ENCODE results near the gene ATP6V1B1.

ATP6V1B1 gene

DNA sequence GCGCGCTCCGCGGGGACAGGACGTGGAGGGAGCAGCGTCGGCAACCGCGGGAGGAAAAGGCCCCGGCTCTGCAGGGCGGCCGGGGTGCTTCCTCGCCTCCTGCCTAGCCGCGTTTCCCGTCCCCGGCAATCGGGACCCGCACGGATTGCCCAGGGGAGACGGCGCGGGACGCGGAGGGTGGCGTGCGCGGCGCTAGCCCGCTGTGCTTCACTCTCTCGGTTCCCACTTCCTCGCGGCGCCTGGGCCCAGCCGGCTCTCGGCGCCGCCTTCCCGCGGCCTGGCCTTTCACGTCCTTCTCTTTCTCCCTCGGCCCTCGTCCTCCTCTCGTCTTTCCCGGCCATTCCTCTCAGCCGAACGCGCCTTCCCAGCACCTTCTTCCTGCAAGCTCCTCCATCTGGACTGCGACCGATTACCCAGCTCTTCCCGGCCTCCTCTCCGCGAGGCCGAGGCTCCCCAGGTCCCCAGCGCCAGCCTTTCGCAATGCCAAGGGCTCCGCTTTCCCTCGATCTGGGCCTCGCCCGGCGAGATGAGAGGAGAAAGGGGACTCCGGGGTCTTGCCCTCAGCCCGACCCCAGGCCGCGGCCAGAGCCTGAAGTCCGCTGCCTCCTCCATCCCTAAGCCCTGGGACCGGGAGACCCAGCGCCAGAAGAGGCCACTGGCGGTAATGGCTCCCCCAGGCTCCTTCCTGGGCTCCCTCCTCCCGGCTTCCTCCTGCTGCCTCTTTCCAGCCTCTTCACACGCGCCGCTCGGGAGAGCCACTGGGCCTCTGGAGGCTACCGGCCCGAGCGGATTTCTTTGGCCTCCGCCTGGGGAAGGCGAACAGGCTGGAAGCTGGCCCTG lies 34.3 kb upstream of the ATP6V1B1 start:
- DNase-seq (ENCODE audit: low read depth, low spot score) = no peak
- no peak overlapping the region for H3K27ac ChIP-seq

DNA sequence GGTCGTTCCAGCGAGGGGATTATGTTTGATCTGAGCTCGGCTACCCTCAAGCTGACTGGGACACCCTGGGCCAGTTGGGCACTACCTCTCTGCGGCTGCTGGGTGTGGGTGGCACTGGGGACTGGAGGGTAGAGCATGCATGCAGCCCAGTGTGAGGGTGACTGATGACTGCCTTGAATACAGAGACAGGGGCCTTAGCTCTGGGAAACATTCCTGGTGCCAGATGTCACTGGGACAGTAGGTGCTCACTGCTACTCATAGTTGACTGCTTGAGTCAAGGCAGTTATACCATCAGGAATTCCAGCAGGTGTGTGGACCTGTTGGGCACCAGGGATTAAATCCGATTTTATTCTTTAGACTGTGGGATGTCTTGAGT lies 33.6 kb upstream of the ATP6V1B1 start:
- no peak for DNase-seq (ENCODE audit: low read depth, low spot score)
- no peak overlapping the region for H3K27ac ChIP-seq

DNA sequence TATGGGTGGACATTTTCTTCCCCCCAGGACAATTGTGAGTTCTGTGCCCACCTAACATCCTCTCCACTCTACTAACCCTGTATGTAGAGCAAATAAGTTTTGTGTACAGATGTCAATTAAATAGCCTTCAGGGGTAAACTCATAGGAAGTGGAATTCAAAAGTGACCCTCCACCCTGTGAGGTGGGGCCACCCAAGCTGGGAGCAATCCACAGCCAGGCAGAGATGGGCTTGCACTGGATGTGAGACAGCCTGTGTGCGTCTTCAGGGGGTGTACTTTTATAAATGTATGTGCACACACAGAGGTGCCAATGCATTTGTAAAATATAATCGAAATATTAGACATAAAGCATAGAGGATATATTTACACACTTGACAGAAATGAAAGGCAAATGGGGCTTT lies 33.1 kb upstream of the ATP6V1B1 start:
- DNase-seq (ENCODE audit: low read depth, low spot score) = no peak
- H3K27ac ChIP-seq = no peak overlapping the region

GRCh38 chr2:70903171-70903570 lies 32.5 kb upstream of the ATP6V1B1 start:
- no peak for DNase-seq (ENCODE audit: low read depth, low spot score)
- H3K27ac ChIP-seq = no peak overlapping the region

- no peak overlapping the region for H3K27ac ChIP-seq
- no peak for DNase-seq (ENCODE audit: low read depth, low spot score)
Observed at GRCh38 chr2:70903641-70904340, 31.9 kb upstream of the ATP6V1B1 start.

DNA sequence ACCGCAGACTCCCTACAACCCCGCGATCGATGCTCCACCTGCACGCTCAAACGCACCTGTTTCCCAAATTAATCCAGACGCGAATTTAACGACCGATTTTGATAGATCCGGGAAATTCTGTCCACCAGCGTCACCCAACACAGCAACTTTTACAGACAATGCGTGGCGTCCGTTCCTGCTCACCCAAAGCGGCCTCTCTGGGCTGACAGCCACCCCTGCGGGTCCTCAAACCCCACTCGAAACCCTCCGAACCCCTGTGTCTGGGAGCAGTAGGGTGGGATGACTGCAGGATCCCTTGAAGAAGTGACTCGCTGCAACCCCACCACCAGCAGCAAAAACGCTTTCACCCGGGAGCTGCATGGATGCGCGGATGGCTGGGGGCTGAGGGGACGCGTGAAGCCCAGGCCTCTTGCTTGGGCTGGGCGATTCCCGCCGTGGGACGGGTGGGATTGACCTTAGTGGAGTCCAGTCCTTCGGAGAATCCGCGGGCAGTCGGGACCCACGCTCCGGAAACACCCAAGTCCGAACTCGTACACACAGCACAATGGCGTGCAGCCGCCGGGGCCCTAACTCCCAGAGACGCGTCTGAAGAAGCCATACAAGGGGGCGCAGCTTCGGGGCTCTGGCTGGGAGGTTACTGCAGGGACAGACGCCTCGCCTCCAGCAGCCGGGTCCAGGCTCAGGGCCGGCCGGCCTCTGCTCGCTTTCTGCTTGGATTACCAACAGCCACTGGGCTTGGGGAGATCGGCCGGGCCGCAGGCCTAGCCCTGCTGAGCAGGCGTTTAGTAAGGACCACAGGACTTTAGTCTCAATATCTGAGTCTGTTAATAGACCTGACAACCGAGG lies 31.1 kb upstream of the ATP6V1B1 start:
- no peak for DNase-seq (ENCODE audit: low read depth, low spot score)
- H3K27ac ChIP-seq = no peak overlapping the region

- DNase-seq (ENCODE audit: low read depth, low spot score) = no peak
- H3K27ac ChIP-seq = no peak overlapping the region
Observed at GRCh38 chr2:70905443-70906421, 30.0 kb upstream of the ATP6V1B1 start.

- no peak overlapping the region for H3K27ac ChIP-seq
- no peak for DNase-seq (ENCODE audit: low read depth, low spot score)
Observed at GRCh38 chr2:70906439-70907005, 29.2 kb upstream of the ATP6V1B1 start.

DNA sequence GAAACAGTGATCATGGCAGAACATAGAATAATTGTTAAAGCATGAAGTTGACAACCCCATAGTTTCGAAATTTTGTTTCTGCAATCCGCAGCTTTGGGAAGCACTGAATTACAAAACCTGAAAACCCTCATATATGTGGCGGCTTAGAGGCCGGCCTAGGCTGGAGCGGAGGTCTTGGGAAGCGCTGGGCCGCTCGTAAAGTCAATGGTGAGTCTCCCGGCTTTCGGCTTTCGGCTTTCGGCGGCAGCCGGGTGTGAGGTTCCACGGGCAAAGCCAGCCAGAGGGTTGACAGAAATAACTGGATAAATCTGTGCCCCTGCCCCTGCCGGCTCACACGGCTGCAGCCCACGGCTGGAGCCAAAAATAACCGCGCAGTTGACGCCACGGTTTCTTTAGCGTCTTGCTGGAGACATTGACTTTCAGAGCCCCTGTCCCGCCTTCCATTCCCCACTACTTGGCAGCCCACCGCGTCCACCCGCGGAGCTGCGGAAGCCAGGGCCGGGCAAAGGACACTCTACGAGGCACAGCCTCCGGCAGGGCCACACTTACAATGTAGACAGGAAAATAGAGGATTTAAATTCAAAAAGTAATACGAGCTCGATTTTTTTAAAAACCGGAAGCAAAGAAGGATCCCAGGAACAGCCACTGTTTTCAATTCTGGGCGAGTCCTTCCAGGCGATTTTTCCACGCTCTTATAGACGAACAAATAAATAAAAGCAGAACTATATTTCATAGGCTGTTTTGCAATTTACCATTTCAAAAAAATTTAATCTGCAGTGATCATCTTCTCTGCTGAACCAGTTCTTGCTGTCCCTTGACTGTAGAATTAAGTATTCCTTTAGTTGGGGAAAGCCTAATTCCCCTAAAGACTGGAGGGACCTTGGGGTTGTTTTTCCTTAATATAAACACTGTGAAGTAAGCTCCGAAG lies 28.3 kb upstream of the ATP6V1B1 start:
- DNase-seq (ENCODE audit: low read depth, low spot score) = no peak

GRCh38 chr2:70916291-70916690 lies 19.4 kb upstream of the ATP6V1B1 start:
- DNase-seq (ENCODE audit: low read depth, low spot score) = no peak

More for the DNA sequence above, 28.3 kb upstream of the ATP6V1B1 start:
- no peak overlapping the region for H3K27ac ChIP-seq

DNA sequence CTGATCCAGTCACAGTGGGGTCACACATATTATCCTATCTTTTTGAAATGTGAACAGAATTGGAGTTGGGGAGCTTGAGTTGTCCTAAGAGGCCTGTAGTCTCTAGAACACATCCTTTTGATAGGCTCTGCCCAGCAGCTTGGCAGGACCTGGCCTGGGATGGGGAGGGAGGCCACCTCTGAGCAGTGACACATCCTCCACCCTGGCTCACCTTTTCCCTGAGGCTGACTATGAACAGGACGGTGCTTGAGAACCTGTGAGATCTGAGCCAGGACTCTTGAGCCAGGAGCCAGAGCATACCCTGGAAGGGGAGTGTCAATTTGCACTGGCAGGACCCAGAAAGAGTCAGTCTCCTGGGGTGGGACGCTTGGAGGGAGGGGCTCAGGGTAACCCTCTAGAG lies 17.7 kb upstream of the ATP6V1B1 start:
- no peak overlapping the region for H3K27ac ChIP-seq
- no peak for DNase-seq (ENCODE audit: low read depth, low spot score)

More at GRCh38 chr2:70916291-70916690, 19.4 kb upstream of the ATP6V1B1 start:
- no peak overlapping the region for H3K27ac ChIP-seq

DNA sequence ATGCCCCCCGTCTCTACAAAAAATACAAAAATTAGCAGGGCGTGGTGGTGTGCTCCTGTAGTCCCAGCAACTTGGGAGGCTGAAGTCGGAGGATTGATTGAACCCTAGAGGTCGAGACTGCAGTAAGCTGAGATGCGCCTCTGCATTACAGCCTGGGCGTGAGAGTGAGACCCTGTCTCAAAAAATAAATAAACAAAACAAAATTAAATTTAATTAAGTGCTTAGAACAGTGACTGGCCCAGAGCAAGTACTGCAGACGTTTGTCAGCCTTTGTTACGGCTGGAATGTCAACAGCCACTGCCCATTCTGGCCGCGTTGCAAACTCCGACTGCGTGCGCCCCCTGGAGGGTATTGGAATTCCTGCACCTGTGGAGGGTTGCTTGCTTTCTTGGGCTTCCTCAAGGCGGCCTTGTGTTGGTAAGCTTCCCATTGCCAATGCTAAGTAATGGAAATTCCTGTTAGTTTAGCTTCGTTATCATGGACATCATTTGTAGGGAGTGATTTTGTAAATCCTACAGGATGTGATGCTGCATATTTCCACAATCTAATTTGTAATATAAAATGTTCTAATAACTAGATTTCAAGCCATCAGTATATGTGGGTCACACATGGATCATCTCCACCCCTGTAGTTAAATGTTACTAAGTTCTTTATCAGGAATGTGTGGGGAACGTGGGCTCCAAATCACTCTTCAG lies 15.9 kb upstream of the ATP6V1B1 start:
- DNase-seq (ENCODE audit: low read depth, low spot score) = no peak
- no peak overlapping the region for H3K27ac ChIP-seq

GRCh38 chr2:70920367-70920715 lies 15.4 kb upstream of the ATP6V1B1 start:
- no peak overlapping the region for H3K27ac ChIP-seq

DNA sequence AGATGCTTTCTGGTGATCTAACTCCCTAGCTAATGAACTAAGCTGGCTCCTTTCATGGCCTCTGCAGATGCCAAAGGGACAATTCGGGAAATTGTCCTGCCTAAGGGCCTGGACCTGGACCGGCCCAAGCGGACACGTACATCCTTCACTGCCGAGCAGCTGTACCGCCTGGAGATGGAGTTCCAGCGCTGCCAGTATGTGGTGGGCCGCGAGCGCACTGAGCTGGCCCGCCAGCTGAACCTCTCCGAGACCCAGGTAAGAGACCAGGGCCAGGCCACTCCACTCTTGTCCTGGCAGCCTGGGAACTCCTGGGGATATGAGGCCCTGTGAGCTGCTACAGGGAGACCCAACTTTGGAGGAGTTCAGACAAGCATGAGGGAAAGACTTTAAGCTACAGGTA lies 14.7 kb upstream of the ATP6V1B1 start:
- DNase-seq (ENCODE audit: low read depth, low spot score) = no peak
- no peak overlapping the region for H3K27ac ChIP-seq

More at GRCh38 chr2:70920367-70920715, 15.4 kb upstream of the ATP6V1B1 start:
- DNase-seq (ENCODE audit: low read depth, low spot score) = no peak

DNA sequence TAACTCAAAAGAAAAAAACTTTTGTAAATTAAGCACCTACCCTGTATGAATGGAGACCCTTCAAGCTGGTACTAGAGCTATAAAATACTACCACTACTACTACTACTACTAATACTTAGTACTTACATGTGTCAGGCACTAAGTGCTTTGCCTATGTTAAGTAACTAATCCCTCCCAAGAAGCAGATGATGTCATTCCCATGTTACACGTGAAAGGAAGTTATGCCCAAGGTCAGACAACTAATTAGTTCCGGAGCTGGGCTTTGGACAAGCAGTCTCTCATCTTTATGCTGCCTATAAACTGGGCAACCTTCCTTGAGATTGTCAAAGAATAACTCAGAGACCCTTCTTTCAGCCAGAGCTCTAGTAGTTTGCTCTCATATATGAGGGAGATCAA lies 13.9 kb upstream of the ATP6V1B1 start:
- no peak overlapping the region for H3K27ac ChIP-seq
- DNase-seq (ENCODE audit: low read depth, low spot score) = no peak

DNA sequence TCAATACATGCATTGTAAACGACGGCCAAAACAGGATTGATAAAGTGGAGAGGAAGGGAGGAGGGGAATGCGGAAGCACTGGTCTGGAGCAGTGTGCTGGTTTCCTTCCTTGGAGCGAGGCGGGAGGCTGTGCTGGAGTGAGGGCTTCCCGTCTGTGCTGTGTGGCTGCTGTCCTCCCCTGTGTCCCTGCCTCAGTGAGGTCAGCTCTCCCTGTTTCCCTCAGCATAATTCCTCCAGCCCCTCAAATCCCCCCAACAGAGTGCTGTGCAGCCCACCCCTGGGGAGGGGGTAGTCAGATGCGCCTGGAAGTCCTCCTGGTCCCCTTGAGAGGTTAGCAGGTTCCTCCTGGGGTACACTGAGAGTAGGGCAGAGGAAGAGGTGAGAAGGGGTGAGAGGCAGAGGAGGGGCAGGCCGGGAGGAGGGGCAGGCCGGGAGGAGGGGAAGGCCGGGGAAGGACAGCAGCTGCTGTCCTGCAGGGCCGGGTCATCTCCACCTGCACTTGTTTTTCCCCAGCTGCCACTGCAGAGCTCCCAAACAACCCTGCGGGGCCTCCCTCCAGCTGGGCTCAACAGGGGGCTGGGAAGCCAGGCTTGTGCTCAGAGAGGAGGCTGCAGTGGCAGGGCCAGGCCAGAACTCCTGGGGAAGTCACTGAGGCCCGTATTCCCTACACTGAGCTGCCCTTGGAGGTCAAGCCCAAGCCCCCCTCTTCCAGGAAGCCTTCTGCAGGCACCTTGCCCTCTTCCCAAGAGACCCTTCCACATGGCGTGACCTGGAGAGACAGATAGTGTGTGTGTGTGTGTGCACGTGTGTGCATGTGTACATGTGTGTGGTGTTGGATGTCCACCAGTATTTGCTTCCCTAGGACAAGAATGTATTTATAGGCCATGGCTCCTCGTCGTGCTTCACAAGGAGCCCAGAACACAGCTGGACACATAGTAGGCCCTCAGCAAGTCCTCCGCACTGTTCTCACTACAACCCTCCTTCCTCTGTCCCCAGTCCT lies 13.2 kb upstream of the ATP6V1B1 start:
- no peak overlapping the region for H3K27ac ChIP-seq
- DNase-seq (ENCODE audit: low read depth, low spot score) = no peak
